Right lobe of liver (tissue), 4 donors: ENCODE data around the gene ATPAF1.

Experiments
- POLR2A ChIP-seq: fragments of 450-650 bp; IDR thresholded peaks from one replicate; pipeline ENCODE4 v1.6.1; 2017; ENCODE audit warnings: antibody characterized with exemption, mild to moderate bottlenecking
- TF ChIP-seq, protein P1 (sequence below), 4 donors: fragments of 200-600 bp in 3 of 4; fragments of 450-650 bp in 1 of 4; IDR thresholded peaks; one replicate each; pipeline versions ENCODE4 v1.5.1 to v1.8.0; 2016 to 2022; ENCODE audit warnings: antibody characterized with exemption in 4 of 4, mild to moderate bottlenecking in 2 of 4
- donor health status: DM: no; HTN: no; CAD: no.
- donor health status: DM: no; HTN: no; CAD: no.
- donor health status: DM: no; HTN: yes; CAD: no.

DNA sequence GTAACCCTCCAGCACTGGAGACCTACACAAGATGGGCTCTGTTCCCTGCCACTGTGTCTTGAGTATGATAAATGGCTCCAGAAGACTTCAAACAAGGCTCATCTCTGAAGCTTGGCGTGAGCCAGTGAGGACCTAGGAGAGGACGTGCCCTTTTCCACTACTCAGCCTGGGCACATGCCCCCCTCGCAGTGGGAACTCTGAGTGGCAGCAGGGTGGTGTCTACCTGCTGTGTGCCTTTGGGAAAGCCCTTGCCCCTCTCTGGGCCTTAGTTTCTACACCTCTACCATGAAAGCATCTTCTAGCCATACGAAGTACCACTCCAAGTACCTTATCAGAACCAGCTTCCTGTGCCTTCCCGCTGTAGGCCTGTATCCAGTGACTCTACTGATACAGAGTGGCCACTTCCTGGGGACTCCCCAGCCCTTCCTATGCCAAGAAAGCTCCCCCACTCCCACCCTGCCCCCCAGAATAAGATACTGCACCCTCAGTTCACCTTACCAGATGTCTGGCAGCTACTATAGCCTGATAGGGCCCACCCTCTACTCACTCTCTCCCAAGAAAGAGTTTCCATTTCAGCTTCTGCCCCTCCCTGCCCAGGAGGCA lies 48.4 kb downstream of the ATPAF1 start:
- TF ChIP-seq, protein P1, sequence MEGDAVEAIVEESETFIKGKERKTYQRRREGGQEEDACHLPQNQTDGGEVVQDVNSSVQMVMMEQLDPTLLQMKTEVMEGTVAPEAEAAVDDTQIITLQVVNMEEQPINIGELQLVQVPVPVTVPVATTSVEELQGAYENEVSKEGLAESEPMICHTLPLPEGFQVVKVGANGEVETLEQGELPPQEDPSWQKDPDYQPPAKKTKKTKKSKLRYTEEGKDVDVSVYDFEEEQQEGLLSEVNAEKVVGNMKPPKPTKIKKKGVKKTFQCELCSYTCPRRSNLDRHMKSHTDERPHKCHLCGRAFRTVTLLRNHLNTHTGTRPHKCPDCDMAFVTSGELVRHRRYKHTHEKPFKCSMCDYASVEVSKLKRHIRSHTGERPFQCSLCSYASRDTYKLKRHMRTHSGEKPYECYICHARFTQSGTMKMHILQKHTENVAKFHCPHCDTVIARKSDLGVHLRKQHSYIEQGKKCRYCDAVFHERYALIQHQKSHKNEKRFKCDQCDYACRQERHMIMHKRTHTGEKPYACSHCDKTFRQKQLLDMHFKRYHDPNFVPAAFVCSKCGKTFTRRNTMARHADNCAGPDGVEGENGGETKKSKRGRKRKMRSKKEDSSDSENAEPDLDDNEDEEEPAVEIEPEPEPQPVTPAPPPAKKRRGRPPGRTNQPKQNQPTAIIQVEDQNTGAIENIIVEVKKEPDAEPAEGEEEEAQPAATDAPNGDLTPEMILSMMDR (IDR thresholded peaks at IDR 0.05), result no peak
- no peak for TF ChIP-seq POLR2A
